Ovary (tissue), 3 donors: ENCODE measurements around the gene IQSEC1.

Experiments
- EP300 ChIP-seq: sonication (generic); formaldehyde crosslinking; IDR thresholded peaks from one replicate; pipeline ENCODE4 v1.6.1; 2017; ENCODE audit warnings: antibody characterized with exemption
- POLR2A ChIP-seq: fragments of 450-650 bp; IDR thresholded peaks from one replicate; pipeline ENCODE4 v1.6.1; 2017; ENCODE audit warnings: antibody characterized with exemption, mild to moderate bottlenecking, moderate library complexity
- TF ChIP-seq, protein P1 (sequence below), 3 donors: fragments of 450-650 bp in 2 of 3; fragments of 200-600 bp in 1 of 3; IDR thresholded peaks; one replicate each; pipeline versions ENCODE4 v1.5.1 to v1.8.0; 2016 to 2022; ENCODE audit warnings: antibody characterized with exemption in 3 of 3, mild to moderate bottlenecking in 1 of 3
- donor health status: DM: no; HTN: no; CAD: no.

DNA sequence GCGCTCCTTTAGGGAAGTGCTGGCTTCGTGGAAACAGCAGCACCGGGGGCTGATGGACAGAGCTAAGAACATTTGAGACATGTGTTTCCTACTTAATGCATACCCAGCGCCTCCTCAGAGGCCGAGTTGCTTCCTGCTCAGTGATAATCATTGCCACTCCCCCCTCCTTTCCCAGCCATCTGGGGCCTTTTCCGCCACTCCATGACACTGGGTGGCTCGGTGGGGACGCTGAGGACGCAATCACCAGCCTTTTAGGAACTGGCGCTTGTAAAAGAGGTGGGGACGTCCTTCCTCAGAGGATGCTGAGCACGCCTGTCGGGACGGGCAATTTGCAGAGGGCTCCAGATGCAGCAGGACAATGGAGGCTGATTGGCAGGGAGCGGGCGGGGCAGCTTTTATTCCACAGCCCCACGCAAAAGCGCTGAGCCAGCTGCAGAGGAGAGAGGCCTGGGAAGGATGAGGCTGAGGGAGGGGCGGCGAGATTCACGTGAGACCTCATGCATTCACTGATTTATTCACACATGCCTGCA is 22.2 kb upstream of the IQSEC1 start:
- TF ChIP-seq, protein P1, sequence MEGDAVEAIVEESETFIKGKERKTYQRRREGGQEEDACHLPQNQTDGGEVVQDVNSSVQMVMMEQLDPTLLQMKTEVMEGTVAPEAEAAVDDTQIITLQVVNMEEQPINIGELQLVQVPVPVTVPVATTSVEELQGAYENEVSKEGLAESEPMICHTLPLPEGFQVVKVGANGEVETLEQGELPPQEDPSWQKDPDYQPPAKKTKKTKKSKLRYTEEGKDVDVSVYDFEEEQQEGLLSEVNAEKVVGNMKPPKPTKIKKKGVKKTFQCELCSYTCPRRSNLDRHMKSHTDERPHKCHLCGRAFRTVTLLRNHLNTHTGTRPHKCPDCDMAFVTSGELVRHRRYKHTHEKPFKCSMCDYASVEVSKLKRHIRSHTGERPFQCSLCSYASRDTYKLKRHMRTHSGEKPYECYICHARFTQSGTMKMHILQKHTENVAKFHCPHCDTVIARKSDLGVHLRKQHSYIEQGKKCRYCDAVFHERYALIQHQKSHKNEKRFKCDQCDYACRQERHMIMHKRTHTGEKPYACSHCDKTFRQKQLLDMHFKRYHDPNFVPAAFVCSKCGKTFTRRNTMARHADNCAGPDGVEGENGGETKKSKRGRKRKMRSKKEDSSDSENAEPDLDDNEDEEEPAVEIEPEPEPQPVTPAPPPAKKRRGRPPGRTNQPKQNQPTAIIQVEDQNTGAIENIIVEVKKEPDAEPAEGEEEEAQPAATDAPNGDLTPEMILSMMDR (IDR thresholded peaks at IDR 0.05) = no peak
- TF ChIP-seq POLR2A (no peak), EP300 (no peak)
